B cell (primary cell): ENCODE results near the gene KIAA1217. TPM values are rescaled to one million over a fixed set of nuclear protein-coding genes. Genes with fewer than 3 reads are reported as not detected.

Experiments
- ATAC-seq: fragments of 200-7000 bp; cut with Tn5 transposase; one replicate; pipeline ENCODE4 v1.10.0; 2021; ENCODE audit warnings: low read depth, mild to moderate bottlenecking, moderate number of reproducible peaks, moderate library complexity
- CTCF ChIA-PET: fragments of 350-600 bp; sonication (Branson Sonifier 250); formaldehyde crosslinking; loops from one replicate; lab custom pipeline; 2021; ENCODE audit warnings: antibody characterized with exemption, inconsistent platforms; lab: Charles Lee
- POLR2A ChIA-PET: fragments of 350-600 bp; sonication (Branson Sonifier 250); formaldehyde crosslinking; loops from one replicate; lab custom pipeline; 2021; ENCODE audit warnings: antibody characterized with exemption; lab: Charles Lee
- DNase-seq: peaks from one replicate; pipeline ENCODE4 v3.0.0; 2013
- H2AFZ ChIP-seq: 2 replicates; pipeline ENCODE4 v1.6.1; 2012; ENCODE audit warnings: mild to moderate bottlenecking, low read depth, low read length; ENCODE audit not compliant: insufficient read depth, poor library complexity, severe bottlenecking
- H3K27ac ChIP-seq, 2 donors: 1 replicate in 1 of 2; 2 replicates in 1 of 2; pipeline ENCODE4 v1.5.1; 2012 to 2013; ENCODE audit warnings: low read length in 2 of 2, mild to moderate bottlenecking in 2 of 2, moderate library complexity in 1 of 2
- H3K27me3 ChIP-seq, 4 experiments: fragments of 200-600 bp in 1 of 4; sonication (generic) in 1 of 4; replicated peaks in 1 of 4; 1 replicate in 2 of 4; 2 replicates in 2 of 4; pipeline versions ENCODE4 v1.6.1 to v1.7.0; 2013 to 2016; ENCODE audit warnings: low read length in 3 of 4, mild to moderate bottlenecking in 2 of 4, mixed read lengths in 1 of 4, moderate library complexity in 1 of 4; ENCODE audit not compliant: insufficient read depth in 4 of 4, control insufficient read depth in 3 of 4; ENCODE audit errors: control extremely low read depth in 1 of 4
- H3K36me3 ChIP-seq, 2 experiments: replicated peaks in 1 of 2; 1 replicate in 1 of 2; 2 replicates in 1 of 2; pipeline versions ENCODE4 v1.6.1 to v1.7.1; 2013; ENCODE audit warnings: low read length in 1 of 2; ENCODE audit not compliant: insufficient read depth in 2 of 2, control insufficient read depth in 1 of 2; ENCODE audit errors: control extremely low read depth in 1 of 2, extremely low read depth in 1 of 2
- H3K4me1 ChIP-seq, 2 donors: fragments of 200-600 bp in 1 of 2; sonication (generic) in 1 of 2; 1 replicate in 1 of 2; 2 replicates in 1 of 2; pipeline versions ENCODE4 v1.5.1 to v1.6.1; 2013 to 2017; ENCODE audit warnings: low read length in 2 of 2; ENCODE audit not compliant: control insufficient read depth in 2 of 2, insufficient read depth in 2 of 2
- H3K4me2 ChIP-seq: replicated peaks from 2 replicates; pipeline ENCODE3; 2012; ENCODE audit warnings: mild to moderate bottlenecking, low read depth, low read length; ENCODE audit not compliant: poor library complexity, severe bottlenecking
- H3K4me3 ChIP-seq, 5 experiments: fragments of 200-600 bp in 1 of 5; sonication (generic) in 1 of 5; 1 replicate in 3 of 5; 2 replicates in 2 of 5; pipeline versions ENCODE4 v1.5.1 to v1.7.0; 2011 to 2016; ENCODE audit warnings: low read length in 4 of 5, mild to moderate bottlenecking in 4 of 5, low read depth in 2 of 5, control low read depth in 1 of 5, moderate library complexity in 1 of 5; ENCODE audit not compliant: insufficient read depth in 1 of 5; ENCODE audit errors: control extremely low read depth in 1 of 5, extremely low read depth in 1 of 5
- H3K79me2 ChIP-seq: fragments of 200-600 bp; sonication (generic); one replicate; pipeline ENCODE4 v1.6.0; 2016; ENCODE audit warnings: low read length; ENCODE audit not compliant: control insufficient read depth, insufficient read depth
- H3K9ac ChIP-seq: fragments of 200-600 bp; sonication (generic); 2 replicates; pipeline ENCODE4 v1.6.1; 2017; ENCODE audit warnings: mild to moderate bottlenecking, low read length, moderate library complexity
- H3K9me3 ChIP-seq, 3 donors: one replicate each; pipeline versions ENCODE4 v1.6.1 to v1.7.1; 2013; ENCODE audit warnings: low read length in 2 of 3; ENCODE audit not compliant: control insufficient read depth in 2 of 3, insufficient read depth in 1 of 3; ENCODE audit errors: control extremely low read depth in 1 of 3
- H4K20me1 ChIP-seq: 2 replicates; pipeline ENCODE4 v1.6.0; 2012; ENCODE audit warnings: mild to moderate bottlenecking, low read length; ENCODE audit not compliant: insufficient read depth, control insufficient read depth, poor library complexity, severe bottlenecking
- H3K27ac Mint-ChIP-seq: one replicate; pipeline ENCODE4 v1.8.0; 2021; ENCODE audit warnings: mixed read lengths
- H3K27me3 Mint-ChIP-seq: one replicate; pipeline ENCODE4 v1.8.0; 2021; ENCODE audit warnings: mixed read lengths
- H3K4me1 Mint-ChIP-seq: one replicate; pipeline ENCODE4 v1.8.0; 2021; ENCODE audit warnings: mixed read lengths
- H3K4me3 Mint-ChIP-seq: one replicate; pipeline ENCODE4 v1.8.0; 2021; ENCODE audit warnings: mixed read lengths
- H3K9me3 Mint-ChIP-seq: one replicate; pipeline ENCODE4 v1.8.0; 2022; ENCODE audit warnings: mixed read lengths; ENCODE audit not compliant: insufficient read depth
- EZH2 ChIP-seq: IDR thresholded peaks from 2 replicates; pipeline ENCODE4 v1.6.1; 2012; ENCODE audit warnings: borderline replicate concordance, low read depth, mild to moderate bottlenecking, moderate library complexity, low read length; ENCODE audit not compliant: insufficient read depth, poor library complexity, severe bottlenecking
- WGBS: methylation state at CpG from one replicate; pipeline ENCODE4 v1.1.5; 2013; ENCODE audit warnings: missing lambda C conversion rate; ENCODE audit not compliant: insufficient coverage; 5-methylcytosine and 5-hydroxymethylcytosine counted together
- intact Hi-C: fragments of 100-400 bp; cut with micrococcal nuclease; formaldehyde crosslinking; loops from one replicate; pipeline ENCODE4 v1.10.0; 2022
- polyA plus RNA-seq: library from polyadenylated mRNA; depleted of rRNA; stranded (reverse); fragments of >200 nt; gene quantifications from 2 replicates; pipeline ENCODE4 v1.2.3, GENCODE V29; 2012
- total RNA-seq, 2 donors: library from RNA; stranded (reverse); fragments of 120-200 nt in 1 of 2; gene quantifications; 1 replicate in 1 of 2; 2 replicates in 1 of 2; pipeline versions ENCODE4 v1.2.3 to v1.2.4, GENCODE V29; 2013 to 2022
- TF ChIP-seq, protein P1 (sequence below): fragments of 200-600 bp; IDR thresholded peaks from one replicate; pipeline ENCODE4 v1.8.0; 2022; ENCODE audit warnings: antibody characterized with exemption, mild to moderate bottlenecking

The KIAA1217 gene
- total and polyA plus RNA-seq, 2 donors (not counting 1 experiment from before 2014, with no cell fraction given), result 0.67 TPM; not detected in 1

DNA sequence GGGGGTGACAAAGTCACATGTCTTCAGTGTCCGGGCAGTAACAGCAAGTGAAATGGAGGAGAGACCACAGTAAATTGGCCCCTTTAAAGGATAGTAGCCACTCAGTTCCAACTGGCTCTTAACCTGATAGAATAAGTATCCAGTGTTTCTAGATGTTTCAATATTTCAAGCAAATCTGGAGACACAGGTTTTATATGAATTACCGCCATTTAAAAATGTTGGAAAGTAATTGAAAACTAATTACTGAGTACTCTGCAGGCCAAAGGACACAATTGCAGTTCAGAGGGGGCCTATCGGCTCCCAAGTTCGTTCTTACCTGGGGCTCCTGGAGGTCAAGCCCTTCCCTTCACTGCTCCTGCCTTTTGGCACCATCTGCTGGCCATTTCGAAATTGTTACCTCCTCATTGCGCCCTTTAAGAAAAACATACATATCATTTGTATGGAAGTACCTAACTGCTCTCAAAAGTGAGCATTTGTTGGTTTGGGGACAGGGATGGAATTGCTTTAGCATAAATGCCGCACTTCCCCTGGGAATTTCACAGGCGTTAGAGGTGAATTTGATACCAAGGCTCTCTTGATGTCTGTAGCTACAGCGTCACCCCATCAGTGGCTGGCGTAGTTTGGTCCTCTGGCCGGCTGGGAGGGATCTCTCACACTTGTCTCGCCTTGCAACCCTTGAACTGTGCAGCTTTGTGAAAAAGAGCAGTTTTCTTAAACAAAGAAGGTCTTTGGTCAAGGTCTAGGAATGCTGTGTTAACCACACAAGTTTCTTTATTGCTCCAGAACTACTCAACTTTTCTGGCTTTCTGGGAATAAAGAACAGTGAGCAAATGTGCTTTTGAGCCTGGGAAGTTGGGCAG lies 294.8 kb downstream of the KIAA1217 start:
- Mint-ChIP-seq H3K9me3 (no peaks in the 10 kb centered on the region), H3K4me1 (no peaks in the 10 kb centered on the region), H3K27me3 (peaks cover 4% of the 10 kb centered on the region), H3K27ac (no peak overlapping the region), H3K4me3 (no peak overlapping the region)
- peak; percentile 9 for DNase-seq
- CTCF ChIA-PET, result interaction anchor here (1.4 kb wide), 1 partner anchor 1345 kb away, joined by 5 read pairs; no protein-coding TSS in a partner anchor
- no peaks in the 10 kb centered on the region for H3K4me1 ChIP-seq
- H3K27me3 ChIP-seq, result no peaks in the 10 kb centered on the region
- H3K4me2 ChIP-seq, result no peak overlapping the region
- H3K9ac ChIP-seq, result no peak overlapping the region
- H3K9me3 ChIP-seq, result peaks cover 0 to 1% (median 0%) of the 10 kb centered on the region in 3 donors
- no peak for ATAC-seq
- 58% methylated on average over 9 of the region's 12 CpGs for WGBS
- TF ChIP-seq, protein P1, sequence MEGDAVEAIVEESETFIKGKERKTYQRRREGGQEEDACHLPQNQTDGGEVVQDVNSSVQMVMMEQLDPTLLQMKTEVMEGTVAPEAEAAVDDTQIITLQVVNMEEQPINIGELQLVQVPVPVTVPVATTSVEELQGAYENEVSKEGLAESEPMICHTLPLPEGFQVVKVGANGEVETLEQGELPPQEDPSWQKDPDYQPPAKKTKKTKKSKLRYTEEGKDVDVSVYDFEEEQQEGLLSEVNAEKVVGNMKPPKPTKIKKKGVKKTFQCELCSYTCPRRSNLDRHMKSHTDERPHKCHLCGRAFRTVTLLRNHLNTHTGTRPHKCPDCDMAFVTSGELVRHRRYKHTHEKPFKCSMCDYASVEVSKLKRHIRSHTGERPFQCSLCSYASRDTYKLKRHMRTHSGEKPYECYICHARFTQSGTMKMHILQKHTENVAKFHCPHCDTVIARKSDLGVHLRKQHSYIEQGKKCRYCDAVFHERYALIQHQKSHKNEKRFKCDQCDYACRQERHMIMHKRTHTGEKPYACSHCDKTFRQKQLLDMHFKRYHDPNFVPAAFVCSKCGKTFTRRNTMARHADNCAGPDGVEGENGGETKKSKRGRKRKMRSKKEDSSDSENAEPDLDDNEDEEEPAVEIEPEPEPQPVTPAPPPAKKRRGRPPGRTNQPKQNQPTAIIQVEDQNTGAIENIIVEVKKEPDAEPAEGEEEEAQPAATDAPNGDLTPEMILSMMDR, result peak; percentile 16
- no peak for TF ChIP-seq EZH2
- H3K79me2 ChIP-seq, result no peaks in the 10 kb centered on the region
- H2AFZ ChIP-seq, result no peak overlapping the region
- intact Hi-C loops, result no loop called here
- no peaks in the 10 kb centered on the region for H3K36me3 ChIP-seq
- no peak overlapping the region for H3K27ac ChIP-seq
- H4K20me1 ChIP-seq, result no peaks in the 10 kb centered on the region
- POLR2A ChIA-PET, result no interaction called here
- no peak overlapping the region for H3K4me3 ChIP-seq

DNA sequence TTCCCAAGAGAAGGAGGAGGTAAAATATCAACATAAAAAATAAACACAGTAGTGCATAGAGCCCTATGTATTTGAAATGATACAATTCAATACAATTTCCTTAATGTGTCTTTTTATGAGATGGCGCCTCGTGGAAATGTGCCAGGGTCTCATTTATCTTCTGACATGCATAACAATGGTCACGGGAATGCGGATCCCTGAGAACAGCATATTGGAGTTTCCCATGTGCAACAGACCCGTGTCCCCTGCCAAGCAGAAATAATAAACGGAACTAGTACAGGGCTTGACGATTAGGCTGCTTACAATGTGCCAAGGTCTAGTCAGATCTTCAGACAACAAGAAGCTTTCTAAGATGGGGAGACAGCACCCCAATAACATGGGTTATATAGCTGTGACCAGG lies 296.8 kb downstream of the KIAA1217 start:
- no peak overlapping the region for H3K27ac ChIP-seq
- Mint-ChIP-seq H3K27ac (no peak overlapping the region), H3K9me3 (no peaks in the 10 kb centered on the region), H3K4me3 (no peak overlapping the region), H3K4me1 (no peaks in the 10 kb centered on the region), H3K27me3 (peaks cover 4% of the 10 kb centered on the region)
- no peak overlapping the region for H2AFZ ChIP-seq
- ChIA-PET CTCF (interaction anchor here (1.8 kb wide), 1 partner anchor 12 kb away, joined by 5 read pairs; no protein-coding TSS in a partner anchor), POLR2A (no interaction called here)
- ATAC-seq (no peak), DNase-seq (no peak)
- no peaks in the 10 kb centered on the region for H3K27me3 ChIP-seq
- 88% methylated on average over 7 of the region's 7 CpGs for WGBS
- TF ChIP-seq, protein P1, result no peak
- TF ChIP-seq EZH2, result no peak
- H3K36me3 ChIP-seq, result no peaks in the 10 kb centered on the region
- no peaks in the 10 kb centered on the region for H3K79me2 ChIP-seq
- no peaks in the 10 kb centered on the region for H3K4me1 ChIP-seq
- H3K9ac ChIP-seq, result no peak overlapping the region
- peaks cover 0 to 1% (median 0%) of the 10 kb centered on the region in 3 donors for H3K9me3 ChIP-seq
- no peak overlapping the region for H3K4me2 ChIP-seq
- no peak overlapping the region for H3K4me3 ChIP-seq
- H4K20me1 ChIP-seq, result no peaks in the 10 kb centered on the region
- intact Hi-C loops, result no loop called here
